ENCODE data around the gene ZKSCAN8.

Gene ZKSCAN8

DNA sequence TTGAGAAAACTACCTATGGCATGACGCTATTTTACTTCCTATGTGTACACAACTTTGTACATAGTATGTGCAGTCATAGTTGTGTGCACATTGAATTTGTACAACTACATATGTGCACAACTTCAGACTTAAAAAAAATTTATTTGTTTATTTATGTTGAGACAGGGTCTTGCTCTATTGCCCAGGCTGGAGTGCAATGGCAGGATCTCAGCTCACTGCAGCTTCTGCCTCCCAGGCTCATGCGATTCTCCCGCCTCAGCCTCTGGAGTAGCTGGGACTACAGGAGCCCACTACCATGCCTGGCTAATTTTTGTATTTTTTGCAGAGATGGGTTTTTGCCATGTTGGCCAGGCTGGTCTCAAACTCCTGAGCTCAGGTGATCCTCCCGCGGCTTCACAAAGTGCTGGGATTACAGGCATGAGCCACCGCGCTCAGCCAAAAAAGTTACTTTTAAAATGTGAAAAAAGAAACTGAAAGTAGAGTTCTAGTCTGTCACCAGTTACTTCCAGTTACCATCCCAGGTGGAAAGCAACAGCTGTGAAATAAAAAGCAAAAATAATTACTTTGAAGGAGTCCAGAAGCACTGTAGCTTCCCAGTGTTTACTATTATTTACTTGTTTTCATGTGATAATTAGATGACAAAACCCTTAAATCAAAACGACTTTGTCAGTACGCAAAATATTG, 1.7 kb upstream of the ZKSCAN8 start:
- no peak overlapping the region for H3K4me3 ChIP-seq (ENCODE audit: insufficient read depth, low read depth, low read length)
- WGBS, 2 experiments: 80 to 82% methylated on average over 9 of the region's 9 CpGs

DNA sequence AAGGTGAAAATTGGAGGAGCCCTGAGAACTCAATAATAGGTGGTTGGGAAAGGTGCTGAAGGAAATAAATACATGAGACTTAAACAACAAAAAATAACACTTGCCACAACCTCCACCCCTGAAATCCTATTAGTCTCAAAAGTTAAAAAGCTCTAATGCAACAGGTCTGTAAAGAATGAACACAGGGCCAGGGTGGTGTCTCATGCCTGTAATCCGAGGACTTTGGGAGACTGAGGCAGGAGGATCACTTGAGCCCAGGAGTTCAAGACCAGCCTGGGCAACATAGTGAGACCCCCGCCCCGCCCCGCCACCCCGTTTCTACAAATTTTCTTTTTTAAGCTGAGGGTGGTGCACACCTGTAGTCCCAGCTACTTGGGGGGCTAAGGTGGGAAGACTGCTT, 1.1 kb upstream of the ZKSCAN8 start:
- peaks cover 18% of the 10 kb centered on the region for H3K4me1 ChIP-seq (ENCODE audit: control insufficient read depth, insufficient read depth, low read length)
- H3K4me3 ChIP-seq (ENCODE audit: insufficient read depth, low read depth, low read length): no peak overlapping the region
- no peaks in the 10 kb centered on the region for H3K9me3 ChIP-seq (ENCODE audit: control insufficient read depth, low read length)
- no peak overlapping the region for H3K27ac ChIP-seq (ENCODE audit: insufficient read depth, low read depth, low read length, poor library complexity, severe bottlenecking)
- H3K27me3 ChIP-seq (ENCODE audit: control insufficient read depth, insufficient read depth, low read length, poor library complexity, severe bottlenecking): peaks cover 20% of the 10 kb centered on the region
- H3K36me3 ChIP-seq (ENCODE audit: control insufficient read depth, insufficient read depth, low read length): no peaks in the 10 kb centered on the region
- WGBS, 2 experiments: 78 to 79% methylated on average over 5 of the region's 5 CpGs

More for the DNA sequence above, 1.7 kb upstream of the ZKSCAN8 start:
- Histone ChIP-seq H3K27me3 (ENCODE audit: control insufficient read depth, insufficient read depth, low read length, poor library complexity, severe bottlenecking) (peaks cover 20% of the 10 kb centered on the region), H3K9me3 (ENCODE audit: control insufficient read depth, low read length) (no peaks in the 10 kb centered on the region), H3K4me1 (ENCODE audit: control insufficient read depth, insufficient read depth, low read length) (peaks cover 22% of the 10 kb centered on the region), H3K36me3 (ENCODE audit: control insufficient read depth, insufficient read depth, low read length) (no peaks in the 10 kb centered on the region), H3K27ac (ENCODE audit: insufficient read depth, low read depth, low read length, poor library complexity, severe bottlenecking) (no peak overlapping the region)

DNA sequence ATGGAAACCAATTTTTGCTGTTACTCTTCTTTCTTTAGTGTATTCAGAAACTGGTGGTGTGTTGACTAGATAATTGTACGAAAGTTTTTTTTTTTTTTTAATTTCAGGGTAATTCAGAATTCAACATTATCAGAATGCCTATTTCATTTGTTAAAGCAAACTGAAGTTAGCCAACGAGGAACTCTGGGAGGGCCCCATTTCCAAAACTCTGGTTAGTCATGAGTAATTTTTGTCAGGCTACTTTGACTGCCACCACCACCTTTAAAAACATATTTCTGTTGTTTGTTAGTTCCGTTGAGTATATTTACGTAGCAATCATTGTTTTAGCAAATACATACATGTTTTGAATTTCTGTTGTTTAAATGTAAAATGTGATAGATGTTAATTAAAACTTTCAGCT, 763 bp downstream of the ZKSCAN8 start:
- WGBS, 2 experiments: 18 to 31% methylated on average over 1 to 3 of the region's 4 CpGs
- H3K27ac ChIP-seq (ENCODE audit: insufficient read depth, low read depth, low read length, poor library complexity, severe bottlenecking): no peak overlapping the region
- H3K4me3 ChIP-seq (ENCODE audit: insufficient read depth, low read depth, low read length): peak overlapping the region; percentile 91
- H3K36me3 ChIP-seq (ENCODE audit: control insufficient read depth, insufficient read depth, low read length): no peaks in the 10 kb centered on the region
- H3K4me1 ChIP-seq (ENCODE audit: control insufficient read depth, insufficient read depth, low read length): peaks cover 16% of the 10 kb centered on the region
- peaks cover 20% of the 10 kb centered on the region for H3K27me3 ChIP-seq (ENCODE audit: control insufficient read depth, insufficient read depth, low read length, poor library complexity, severe bottlenecking)
- no peaks in the 10 kb centered on the region for H3K9me3 ChIP-seq (ENCODE audit: control insufficient read depth, low read length)

DNA sequence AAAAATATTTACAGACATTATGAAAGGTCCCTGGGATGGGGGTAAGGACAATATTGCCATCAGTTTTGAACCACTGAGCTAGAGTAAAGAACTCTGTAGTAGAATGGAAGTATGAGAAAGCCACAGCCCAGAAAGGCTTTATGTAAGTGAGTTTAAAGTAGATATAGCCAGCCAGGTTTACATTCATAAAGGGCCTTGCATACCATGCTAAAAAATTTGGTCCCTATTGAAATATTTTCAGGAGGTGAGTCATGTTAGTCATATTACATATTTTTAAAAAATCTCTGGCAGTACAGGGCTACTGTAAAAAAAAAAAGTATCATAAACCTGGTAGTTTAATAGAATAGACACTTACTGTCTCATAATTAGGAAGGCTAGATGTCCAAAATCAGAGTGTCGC, 3.5 kb downstream of the ZKSCAN8 start:
- Histone ChIP-seq H3K36me3 (ENCODE audit: control insufficient read depth, insufficient read depth, low read length) (peaks cover 21% of the 10 kb centered on the region), H3K4me3 (ENCODE audit: insufficient read depth, low read depth, low read length) (no peak overlapping the region), H3K4me1 (ENCODE audit: control insufficient read depth, insufficient read depth, low read length) (peaks cover 11% of the 10 kb centered on the region), H3K27me3 (ENCODE audit: control insufficient read depth, insufficient read depth, low read length, poor library complexity, severe bottlenecking) (peaks cover 8% of the 10 kb centered on the region), H3K27ac (ENCODE audit: insufficient read depth, low read depth, low read length, poor library complexity, severe bottlenecking) (no peak overlapping the region), H3K9me3 (ENCODE audit: control insufficient read depth, low read length) (no peaks in the 10 kb centered on the region)
- whole genome bisulfite sequencing, 2 experiments: 86 to 96% methylated on average over 1 of the region's 1 CpG

DNA sequence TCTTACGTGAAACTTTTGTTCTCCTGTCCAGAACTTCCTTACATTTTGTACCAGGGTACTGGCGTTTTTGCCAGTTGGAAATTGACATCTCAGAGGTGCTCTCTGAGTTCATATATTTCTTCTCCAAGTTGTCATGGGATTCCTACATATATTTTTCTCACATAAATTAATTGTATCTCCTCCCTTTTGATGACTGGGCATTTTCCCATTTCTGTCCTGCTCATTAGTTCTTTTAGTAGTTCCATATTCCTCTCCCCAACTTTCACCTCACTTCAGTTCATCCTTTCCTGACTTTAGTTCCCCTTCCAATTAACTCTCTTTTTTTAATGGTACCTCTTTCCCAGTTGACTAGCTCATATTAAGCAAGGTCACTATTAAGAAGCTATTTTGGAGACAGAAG, 10.8 kb downstream of the ZKSCAN8 start:
- Histone ChIP-seq H3K9me3 (ENCODE audit: control insufficient read depth, low read length) (no peaks in the 10 kb centered on the region), H3K27me3 (ENCODE audit: control insufficient read depth, insufficient read depth, low read length, poor library complexity, severe bottlenecking) (no peaks in the 10 kb centered on the region), H3K4me1 (ENCODE audit: control insufficient read depth, insufficient read depth, low read length) (no peaks in the 10 kb centered on the region), H3K36me3 (ENCODE audit: control insufficient read depth, insufficient read depth, low read length) (peaks cover 62% of the 10 kb centered on the region), H3K27ac (ENCODE audit: insufficient read depth, low read depth, low read length, poor library complexity, severe bottlenecking) (no peak overlapping the region), H3K4me3 (ENCODE audit: insufficient read depth, low read depth, low read length) (no peak overlapping the region)
- 94 to 97% methylated on average over 2 of the region's 2 CpGs for WGBS, 2 experiments

DNA sequence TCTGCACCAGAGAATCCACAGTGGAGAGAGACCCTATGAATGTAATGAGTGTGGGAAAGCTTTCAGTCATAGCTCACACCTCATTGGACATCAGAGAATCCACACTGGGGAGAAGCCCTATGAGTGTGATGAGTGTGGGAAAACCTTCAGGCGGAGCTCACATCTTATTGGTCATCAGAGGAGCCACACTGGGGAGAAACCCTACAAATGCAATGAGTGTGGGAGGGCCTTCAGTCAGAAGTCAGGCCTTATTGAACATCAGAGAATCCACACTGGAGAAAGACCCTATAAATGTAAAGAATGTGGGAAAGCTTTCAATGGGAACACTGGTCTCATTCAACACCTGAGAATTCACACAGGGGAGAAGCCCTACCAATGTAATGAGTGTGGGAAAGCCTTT, 11.9 kb downstream of the ZKSCAN8 start:
- H3K36me3 ChIP-seq (ENCODE audit: control insufficient read depth, insufficient read depth, low read length): peaks cover 55% of the 10 kb centered on the region

DNA sequence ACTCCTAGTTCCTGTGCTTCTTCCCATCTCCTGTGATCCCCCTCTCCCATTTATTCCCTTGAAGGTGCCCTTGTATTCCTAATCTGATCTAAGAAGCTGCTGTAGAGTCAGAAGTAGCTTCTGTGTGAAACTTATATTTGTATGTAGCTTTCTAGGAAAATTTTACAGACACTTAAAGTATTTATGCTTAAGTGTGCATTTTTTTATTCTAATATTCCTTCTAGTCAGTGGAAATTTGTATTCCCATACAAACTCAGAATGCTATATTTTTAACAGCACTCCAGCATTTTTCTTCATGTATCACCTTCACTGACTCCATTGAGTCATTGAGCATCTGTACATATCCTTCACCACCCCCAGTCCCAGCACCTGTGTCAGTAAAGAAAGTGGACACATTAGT, 12.7 kb downstream of the ZKSCAN8 start:
- Histone ChIP-seq H3K27ac (ENCODE audit: insufficient read depth, low read depth, low read length, poor library complexity, severe bottlenecking) (no peak overlapping the region), H3K4me3 (ENCODE audit: insufficient read depth, low read depth, low read length) (no peak overlapping the region), H3K9me3 (ENCODE audit: control insufficient read depth, low read length) (no peaks in the 10 kb centered on the region), H3K4me1 (ENCODE audit: control insufficient read depth, insufficient read depth, low read length) (no peaks in the 10 kb centered on the region), H3K36me3 (ENCODE audit: control insufficient read depth, insufficient read depth, low read length) (peaks cover 49% of the 10 kb centered on the region), H3K27me3 (ENCODE audit: control insufficient read depth, insufficient read depth, low read length, poor library complexity, severe bottlenecking) (no peaks in the 10 kb centered on the region)

More for the DNA sequence above, 11.9 kb downstream of the ZKSCAN8 start:
- H3K4me1 ChIP-seq (ENCODE audit: control insufficient read depth, insufficient read depth, low read length): no peaks in the 10 kb centered on the region
- H3K27me3 ChIP-seq (ENCODE audit: control insufficient read depth, insufficient read depth, low read length, poor library complexity, severe bottlenecking): no peaks in the 10 kb centered on the region
- H3K4me3 ChIP-seq (ENCODE audit: insufficient read depth, low read depth, low read length): no peak overlapping the region
- H3K9me3 ChIP-seq (ENCODE audit: control insufficient read depth, low read length): no peaks in the 10 kb centered on the region
- 94 to 97% methylated on average over 1 of the region's 1 CpG for WGBS, 2 experiments
- no peak overlapping the region for H3K27ac ChIP-seq (ENCODE audit: insufficient read depth, low read depth, low read length, poor library complexity, severe bottlenecking)

DNA sequence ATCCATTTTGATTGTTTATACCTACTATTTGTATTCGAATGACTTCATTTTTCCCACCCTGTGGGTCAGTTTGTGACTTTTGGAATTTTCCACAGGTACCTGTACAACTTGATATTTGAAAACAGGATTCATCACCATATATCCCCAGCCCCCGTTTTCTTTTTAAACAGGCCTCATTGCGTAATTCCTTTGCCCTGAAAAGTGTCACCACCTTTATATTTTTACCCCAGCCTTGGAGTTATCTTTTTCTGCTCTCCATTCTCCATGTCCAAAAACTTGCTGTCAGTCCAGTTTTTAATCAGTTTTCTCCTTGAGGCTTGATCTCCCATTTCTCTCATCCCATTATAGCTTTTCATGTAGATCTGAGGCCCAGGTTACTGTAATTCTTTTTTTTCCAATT, 16.6 kb downstream of the ZKSCAN8 start:
- peaks cover 19% of the 10 kb centered on the region for H3K36me3 ChIP-seq (ENCODE audit: control insufficient read depth, insufficient read depth, low read length)
- H3K27ac ChIP-seq (ENCODE audit: insufficient read depth, low read depth, low read length, poor library complexity, severe bottlenecking): no peak overlapping the region
- WGBS, 2 experiments: 90 to 91% methylated on average over 3 of the region's 3 CpGs
- no peaks in the 10 kb centered on the region for H3K27me3 ChIP-seq (ENCODE audit: control insufficient read depth, insufficient read depth, low read length, poor library complexity, severe bottlenecking)
- H3K4me1 ChIP-seq (ENCODE audit: control insufficient read depth, insufficient read depth, low read length): no peaks in the 10 kb centered on the region
- no peaks in the 10 kb centered on the region for H3K9me3 ChIP-seq (ENCODE audit: control insufficient read depth, low read length)
- no peak overlapping the region for H3K4me3 ChIP-seq (ENCODE audit: insufficient read depth, low read depth, low read length)

DNA sequence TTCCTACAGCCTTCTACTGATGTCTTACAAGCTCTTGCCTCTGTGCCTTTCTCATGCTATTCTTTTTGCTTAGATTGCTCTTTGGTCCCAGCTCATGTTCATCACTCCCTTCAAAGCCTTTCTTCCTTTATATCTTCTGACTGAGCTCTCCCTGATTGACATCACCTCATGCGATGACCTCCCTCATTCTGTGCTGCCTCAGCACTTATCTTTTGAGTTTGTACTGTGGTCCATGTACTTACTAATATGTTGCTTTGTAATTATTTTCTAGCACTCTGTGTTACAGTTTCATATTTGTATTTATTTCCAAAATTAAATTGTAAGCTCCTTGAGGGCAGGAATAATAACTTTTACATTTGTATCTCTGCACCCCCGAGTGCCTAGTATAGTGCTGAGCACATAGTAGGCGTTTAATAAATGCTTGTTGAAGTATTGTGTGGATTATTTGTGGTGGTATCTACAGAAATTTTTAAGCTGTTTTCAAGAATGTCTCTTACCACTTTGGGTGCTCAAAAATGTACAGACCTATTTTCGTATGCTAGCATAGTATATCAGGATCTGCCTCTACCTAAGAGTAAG, 17.4 kb downstream of the ZKSCAN8 start:
- Histone ChIP-seq H3K27ac (ENCODE audit: insufficient read depth, low read depth, low read length, poor library complexity, severe bottlenecking) (no peak overlapping the region), H3K9me3 (ENCODE audit: control insufficient read depth, low read length) (no peaks in the 10 kb centered on the region), H3K4me3 (ENCODE audit: insufficient read depth, low read depth, low read length) (no peak overlapping the region), H3K4me1 (ENCODE audit: control insufficient read depth, insufficient read depth, low read length) (no peaks in the 10 kb centered on the region), H3K27me3 (ENCODE audit: control insufficient read depth, insufficient read depth, low read length, poor library complexity, severe bottlenecking) (no peaks in the 10 kb centered on the region), H3K36me3 (ENCODE audit: control insufficient read depth, insufficient read depth, low read length) (peaks cover 11% of the 10 kb centered on the region)
- WGBS, 2 experiments: 96 to 98% methylated on average over 3 to 4 of the region's 4 CpGs

DNA sequence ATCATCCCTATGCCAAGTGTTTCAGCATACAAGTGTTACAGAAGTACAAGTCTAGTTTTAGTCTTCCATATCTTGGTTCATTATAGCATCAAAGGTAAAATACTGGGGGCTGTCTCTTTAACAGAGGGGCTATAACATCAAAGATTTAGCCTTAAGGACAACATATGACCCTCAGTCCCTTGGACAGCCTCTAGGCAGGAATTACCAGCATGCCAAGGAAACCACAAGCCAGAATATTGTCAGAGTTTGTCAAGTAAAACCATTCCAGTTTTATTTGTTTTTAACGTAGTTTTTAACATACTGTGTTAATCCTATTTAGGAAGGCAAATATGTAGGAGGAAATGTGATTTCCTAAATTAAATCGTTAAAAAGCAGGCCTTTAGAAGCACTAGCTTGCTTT, 18.6 kb downstream of the ZKSCAN8 start:
- no peak overlapping the region for H3K4me3 ChIP-seq (ENCODE audit: insufficient read depth, low read depth, low read length)
- H3K36me3 ChIP-seq (ENCODE audit: control insufficient read depth, insufficient read depth, low read length): peaks cover 2% of the 10 kb centered on the region
- H3K9me3 ChIP-seq (ENCODE audit: control insufficient read depth, low read length): no peaks in the 10 kb centered on the region
- no peaks in the 10 kb centered on the region for H3K4me1 ChIP-seq (ENCODE audit: control insufficient read depth, insufficient read depth, low read length)
- H3K27ac ChIP-seq (ENCODE audit: insufficient read depth, low read depth, low read length, poor library complexity, severe bottlenecking): no peak overlapping the region
- 89 to 94% methylated on average over 2 of the region's 2 CpGs for WGBS, 2 experiments
- peaks cover 3% of the 10 kb centered on the region for H3K27me3 ChIP-seq (ENCODE audit: control insufficient read depth, insufficient read depth, low read length, poor library complexity, severe bottlenecking)

Measured in ectodermal cell (in vitro differentiated cells).